GM12878 (cell line): ENCODE measurements around the gene PKM. TPM values are rescaled to one million over a fixed set of nuclear protein-coding genes. Genes with fewer than 3 reads are reported as not detected.

ENCODE experiments used
- ASH2L ChIP-seq: fragments of 300-600, 200-600 bp; sonication (generic); IDR thresholded peaks from 2 replicates; pipeline ENCODE4 v1.6.1; 2017; ENCODE audit warnings: low read depth, mild to moderate bottlenecking, borderline replicate concordance
- ATF7 ChIP-seq: fragments of 450-650 bp; IDR thresholded peaks from 2 replicates; pipeline ENCODE4 v1.6.1; 2016; ENCODE audit warnings: low read depth, mild to moderate bottlenecking
- EZH2 ChIP-seq: IDR thresholded peaks from 2 replicates; pipeline ENCODE4 v1.6.1; 2012; ENCODE audit warnings: low read depth, mild to moderate bottlenecking, control low read depth, inconsistent platforms, low read length, borderline replicate concordance; ENCODE audit not compliant: control insufficient read depth
- MYC ChIP-seq: IDR thresholded peaks from 2 replicates; pipeline ENCODE4 v1.6.1; 2011; ENCODE audit warnings: mild to moderate bottlenecking, low read length, moderate library complexity, inconsistent platforms; ENCODE audit not compliant: insufficient read depth, insufficient replicate concordance, insufficient read length, severe bottlenecking
- NFYA ChIP-seq: IDR thresholded peaks from 2 replicates; pipeline ENCODE4 v1.6.1; 2011; ENCODE audit warnings: low read depth, mild to moderate bottlenecking, low read length, improper control_type of control experiment, borderline replicate concordance
- WRNIP1 ChIP-seq: IDR thresholded peaks from 2 replicates; pipeline ENCODE4 v1.6.1; 2011; ENCODE audit warnings: low read depth, low read length, improper control_type of control experiment, borderline replicate concordance
- YBX1 ChIP-seq: fragments of 450-650 bp; IDR thresholded peaks from 2 replicates; pipeline ENCODE4 v1.6.1; 2016; ENCODE audit warnings: antibody characterized with exemption
- polyA plus RNA-seq, 11 experiments: library from polyadenylated mRNA; depleted of rRNA in 4 of 11; unstranded in 6 of 11; stranded (reverse) in 5 of 11; fragments of >200 nt; fragmentation: Nextera tagmentation in 4 of 11; fragmentation: Illumina TruSeq in 1 of 11; extraction: Ambion mirVana in 4 of 11; extraction: Trizol in 1 of 11; gene quantifications; 1 replicate in 1 of 11; 2 replicates in 10 of 11; pipeline versions ENCODE4 v1.2.1 to v1.2.3, GENCODE V29; 2011 to 2016; ENCODE audit warnings: inconsistent platforms in 2 of 11, missing spikeins in 2 of 11, low read depth in 1 of 11
- total RNA-seq, 4 experiments: library from RNA; depleted of rRNA in 3 of 4; stranded (reverse); fragments of >200 nt in 3 of 4; fragmentation: Illumina TruSeq in 1 of 4; extraction: Trizol in 1 of 4; gene quantifications; 2 replicates each; pipeline versions ENCODE4 v1.2.1 to v1.2.3, GENCODE V29; 2013 to 2021
- TF ChIP-seq, protein P1 (sequence below): IDR thresholded peaks from 2 replicates; pipeline ENCODE4 v1.6.1; 2012; ENCODE audit warnings: improper control_type of control experiment, low read depth, low read length; ENCODE audit not compliant: insufficient replicate concordance
- TF ChIP-seq, protein P2 (sequence below): IDR thresholded peaks from 2 replicates; pipeline ENCODE4 v1.6.1; 2012; ENCODE audit warnings: mild to moderate bottlenecking, low read depth, low read length
- TF ChIP-seq, protein P3 (sequence below): fragments of 450-650 bp; IDR thresholded peaks from 2 replicates; pipeline ENCODE4 v1.6.1; 2016; ENCODE audit warnings: mild to moderate bottlenecking, moderate library complexity, borderline replicate concordance
- TF ChIP-seq, protein P4 (sequence below): fragments of 450-650 bp; formaldehyde crosslinking; IDR thresholded peaks from 2 replicates; pipeline ENCODE4 v1.4.0; 2022; ENCODE audit warnings: mild to moderate bottlenecking, moderate library complexity

Gene PKM
- total and polyA plus RNA-seq, 10 of the 15 experiments (the other 5 are each of a cell fraction or from before 2014, with no cell fraction given), result 491 to 2,011 (median 1,433) TPM

DNA sequence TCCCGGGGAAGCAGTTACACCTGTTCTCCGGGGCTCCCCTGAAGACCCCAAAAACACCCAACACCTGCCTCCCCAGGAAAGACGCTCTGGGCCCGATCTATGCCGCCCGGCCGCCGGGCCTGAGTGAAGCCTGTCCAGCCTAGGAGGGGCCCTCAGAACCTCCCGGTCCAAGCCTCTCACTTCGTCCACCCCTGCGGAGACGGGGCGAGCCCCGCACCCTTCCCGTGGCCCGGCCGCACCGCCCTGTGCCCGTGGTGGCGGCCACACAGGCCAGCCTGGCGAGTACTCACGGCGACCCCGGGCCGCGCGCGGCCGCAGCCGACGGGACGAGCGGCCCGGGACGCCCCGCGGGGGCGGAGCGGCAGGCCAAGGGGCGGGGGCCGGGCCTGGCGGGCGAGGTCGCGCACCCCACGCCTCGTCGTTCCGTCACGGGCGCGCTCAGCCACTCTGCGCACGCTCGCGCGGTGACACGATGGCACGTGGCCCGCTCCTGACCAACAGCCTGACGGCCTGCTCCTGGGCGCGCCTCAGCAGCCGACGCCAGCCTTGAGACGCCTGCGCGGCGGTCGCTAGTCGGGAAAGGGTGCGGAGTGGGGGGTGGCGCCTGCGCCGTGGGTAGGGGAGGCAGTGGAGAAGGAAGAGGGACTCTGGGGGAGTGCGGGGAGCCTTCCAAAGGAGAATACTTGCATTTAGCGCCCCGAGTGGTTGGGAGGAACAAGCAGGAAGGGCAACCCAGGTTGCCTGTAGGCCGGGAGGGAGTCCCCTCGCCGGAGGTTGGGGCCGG lies 41.4 kb upstream of the PKM start, which contains the start of gene PARP6 (continued):
- TF ChIP-seq ASH2L, result 0 out of 2 replicates have a peak, but pooled peaks have one; percentile 37
- TF ChIP-seq, protein P1, sequence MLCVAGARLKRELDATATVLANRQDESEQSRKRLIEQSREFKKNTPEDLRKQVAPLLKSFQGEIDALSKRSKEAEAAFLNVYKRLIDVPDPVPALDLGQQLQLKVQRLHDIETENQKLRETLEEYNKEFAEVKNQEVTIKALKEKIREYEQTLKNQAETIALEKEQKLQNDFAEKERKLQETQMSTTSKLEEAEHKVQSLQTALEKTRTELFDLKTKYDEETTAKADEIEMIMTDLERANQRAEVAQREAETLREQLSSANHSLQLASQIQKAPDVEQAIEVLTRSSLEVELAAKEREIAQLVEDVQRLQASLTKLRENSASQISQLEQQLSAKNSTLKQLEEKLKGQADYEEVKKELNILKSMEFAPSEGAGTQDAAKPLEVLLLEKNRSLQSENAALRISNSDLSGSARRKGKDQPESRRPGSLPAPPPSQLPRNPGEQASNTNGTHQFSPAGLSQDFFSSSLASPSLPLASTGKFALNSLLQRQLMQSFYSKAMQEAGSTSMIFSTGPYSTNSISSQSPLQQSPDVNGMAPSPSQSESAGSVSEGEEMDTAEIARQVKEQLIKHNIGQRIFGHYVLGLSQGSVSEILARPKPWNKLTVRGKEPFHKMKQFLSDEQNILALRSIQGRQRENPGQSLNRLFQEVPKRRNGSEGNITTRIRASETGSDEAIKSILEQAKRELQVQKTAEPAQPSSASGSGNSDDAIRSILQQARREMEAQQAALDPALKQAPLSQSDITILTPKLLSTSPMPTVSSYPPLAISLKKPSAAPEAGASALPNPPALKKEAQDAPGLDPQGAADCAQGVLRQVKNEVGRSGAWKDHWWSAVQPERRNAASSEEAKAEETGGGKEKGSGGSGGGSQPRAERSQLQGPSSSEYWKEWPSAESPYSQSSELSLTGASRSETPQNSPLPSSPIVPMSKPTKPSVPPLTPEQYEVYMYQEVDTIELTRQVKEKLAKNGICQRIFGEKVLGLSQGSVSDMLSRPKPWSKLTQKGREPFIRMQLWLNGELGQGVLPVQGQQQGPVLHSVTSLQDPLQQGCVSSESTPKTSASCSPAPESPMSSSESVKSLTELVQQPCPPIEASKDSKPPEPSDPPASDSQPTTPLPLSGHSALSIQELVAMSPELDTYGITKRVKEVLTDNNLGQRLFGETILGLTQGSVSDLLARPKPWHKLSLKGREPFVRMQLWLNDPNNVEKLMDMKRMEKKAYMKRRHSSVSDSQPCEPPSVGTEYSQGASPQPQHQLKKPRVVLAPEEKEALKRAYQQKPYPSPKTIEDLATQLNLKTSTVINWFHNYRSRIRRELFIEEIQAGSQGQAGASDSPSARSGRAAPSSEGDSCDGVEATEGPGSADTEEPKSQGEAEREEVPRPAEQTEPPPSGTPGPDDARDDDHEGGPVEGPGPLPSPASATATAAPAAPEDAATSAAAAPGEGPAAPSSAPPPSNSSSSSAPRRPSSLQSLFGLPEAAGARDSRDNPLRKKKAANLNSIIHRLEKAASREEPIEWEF, result no peak
- no peak for TF ChIP-seq YBX1
- TF ChIP-seq, protein P2, sequence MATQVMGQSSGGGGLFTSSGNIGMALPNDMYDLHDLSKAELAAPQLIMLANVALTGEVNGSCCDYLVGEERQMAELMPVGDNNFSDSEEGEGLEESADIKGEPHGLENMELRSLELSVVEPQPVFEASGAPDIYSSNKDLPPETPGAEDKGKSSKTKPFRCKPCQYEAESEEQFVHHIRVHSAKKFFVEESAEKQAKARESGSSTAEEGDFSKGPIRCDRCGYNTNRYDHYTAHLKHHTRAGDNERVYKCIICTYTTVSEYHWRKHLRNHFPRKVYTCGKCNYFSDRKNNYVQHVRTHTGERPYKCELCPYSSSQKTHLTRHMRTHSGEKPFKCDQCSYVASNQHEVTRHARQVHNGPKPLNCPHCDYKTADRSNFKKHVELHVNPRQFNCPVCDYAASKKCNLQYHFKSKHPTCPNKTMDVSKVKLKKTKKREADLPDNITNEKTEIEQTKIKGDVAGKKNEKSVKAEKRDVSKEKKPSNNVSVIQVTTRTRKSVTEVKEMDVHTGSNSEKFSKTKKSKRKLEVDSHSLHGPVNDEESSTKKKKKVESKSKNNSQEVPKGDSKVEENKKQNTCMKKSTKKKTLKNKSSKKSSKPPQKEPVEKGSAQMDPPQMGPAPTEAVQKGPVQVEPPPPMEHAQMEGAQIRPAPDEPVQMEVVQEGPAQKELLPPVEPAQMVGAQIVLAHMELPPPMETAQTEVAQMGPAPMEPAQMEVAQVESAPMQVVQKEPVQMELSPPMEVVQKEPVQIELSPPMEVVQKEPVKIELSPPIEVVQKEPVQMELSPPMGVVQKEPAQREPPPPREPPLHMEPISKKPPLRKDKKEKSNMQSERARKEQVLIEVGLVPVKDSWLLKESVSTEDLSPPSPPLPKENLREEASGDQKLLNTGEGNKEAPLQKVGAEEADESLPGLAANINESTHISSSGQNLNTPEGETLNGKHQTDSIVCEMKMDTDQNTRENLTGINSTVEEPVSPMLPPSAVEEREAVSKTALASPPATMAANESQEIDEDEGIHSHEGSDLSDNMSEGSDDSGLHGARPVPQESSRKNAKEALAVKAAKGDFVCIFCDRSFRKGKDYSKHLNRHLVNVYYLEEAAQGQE, result no peak
- TF ChIP-seq NFYA, result no peak
- TF ChIP-seq MYC, result no peak
- no peak for TF ChIP-seq ATF7
- TF ChIP-seq, protein P3, sequence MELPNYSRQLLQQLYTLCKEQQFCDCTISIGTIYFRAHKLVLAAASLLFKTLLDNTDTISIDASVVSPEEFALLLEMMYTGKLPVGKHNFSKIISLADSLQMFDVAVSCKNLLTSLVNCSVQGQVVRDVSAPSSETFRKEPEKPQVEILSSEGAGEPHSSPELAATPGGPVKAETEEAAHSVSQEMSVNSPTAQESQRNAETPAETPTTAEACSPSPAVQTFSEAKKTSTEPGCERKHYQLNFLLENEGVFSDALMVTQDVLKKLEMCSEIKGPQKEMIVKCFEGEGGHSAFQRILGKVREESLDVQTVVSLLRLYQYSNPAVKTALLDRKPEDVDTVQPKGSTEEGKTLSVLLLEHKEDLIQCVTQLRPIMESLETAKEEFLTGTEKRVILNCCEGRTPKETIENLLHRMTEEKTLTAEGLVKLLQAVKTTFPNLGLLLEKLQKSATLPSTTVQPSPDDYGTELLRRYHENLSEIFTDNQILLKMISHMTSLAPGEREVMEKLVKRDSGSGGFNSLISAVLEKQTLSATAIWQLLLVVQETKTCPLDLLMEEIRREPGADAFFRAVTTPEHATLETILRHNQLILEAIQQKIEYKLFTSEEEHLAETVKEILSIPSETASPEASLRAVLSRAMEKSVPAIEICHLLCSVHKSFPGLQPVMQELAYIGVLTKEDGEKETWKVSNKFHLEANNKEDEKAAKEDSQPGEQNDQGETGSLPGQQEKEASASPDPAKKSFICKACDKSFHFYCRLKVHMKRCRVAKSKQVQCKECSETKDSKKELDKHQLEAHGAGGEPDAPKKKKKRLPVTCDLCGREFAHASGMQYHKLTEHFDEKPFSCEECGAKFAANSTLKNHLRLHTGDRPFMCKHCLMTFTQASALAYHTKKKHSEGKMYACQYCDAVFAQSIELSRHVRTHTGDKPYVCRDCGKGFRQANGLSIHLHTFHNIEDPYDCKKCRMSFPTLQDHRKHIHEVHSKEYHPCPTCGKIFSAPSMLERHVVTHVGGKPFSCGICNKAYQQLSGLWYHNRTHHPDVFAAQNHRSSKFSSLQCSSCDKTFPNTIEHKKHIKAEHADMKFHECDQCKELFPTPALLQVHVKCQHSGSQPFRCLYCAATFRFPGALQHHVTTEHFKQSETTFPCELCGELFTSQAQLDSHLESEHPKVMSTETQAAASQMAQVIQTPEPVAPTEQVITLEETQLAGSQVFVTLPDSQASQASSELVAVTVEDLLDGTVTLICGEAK, result no peak
- no peak for TF ChIP-seq WRNIP1
- no peak for TF ChIP-seq EZH2
- TF ChIP-seq, protein P4, sequence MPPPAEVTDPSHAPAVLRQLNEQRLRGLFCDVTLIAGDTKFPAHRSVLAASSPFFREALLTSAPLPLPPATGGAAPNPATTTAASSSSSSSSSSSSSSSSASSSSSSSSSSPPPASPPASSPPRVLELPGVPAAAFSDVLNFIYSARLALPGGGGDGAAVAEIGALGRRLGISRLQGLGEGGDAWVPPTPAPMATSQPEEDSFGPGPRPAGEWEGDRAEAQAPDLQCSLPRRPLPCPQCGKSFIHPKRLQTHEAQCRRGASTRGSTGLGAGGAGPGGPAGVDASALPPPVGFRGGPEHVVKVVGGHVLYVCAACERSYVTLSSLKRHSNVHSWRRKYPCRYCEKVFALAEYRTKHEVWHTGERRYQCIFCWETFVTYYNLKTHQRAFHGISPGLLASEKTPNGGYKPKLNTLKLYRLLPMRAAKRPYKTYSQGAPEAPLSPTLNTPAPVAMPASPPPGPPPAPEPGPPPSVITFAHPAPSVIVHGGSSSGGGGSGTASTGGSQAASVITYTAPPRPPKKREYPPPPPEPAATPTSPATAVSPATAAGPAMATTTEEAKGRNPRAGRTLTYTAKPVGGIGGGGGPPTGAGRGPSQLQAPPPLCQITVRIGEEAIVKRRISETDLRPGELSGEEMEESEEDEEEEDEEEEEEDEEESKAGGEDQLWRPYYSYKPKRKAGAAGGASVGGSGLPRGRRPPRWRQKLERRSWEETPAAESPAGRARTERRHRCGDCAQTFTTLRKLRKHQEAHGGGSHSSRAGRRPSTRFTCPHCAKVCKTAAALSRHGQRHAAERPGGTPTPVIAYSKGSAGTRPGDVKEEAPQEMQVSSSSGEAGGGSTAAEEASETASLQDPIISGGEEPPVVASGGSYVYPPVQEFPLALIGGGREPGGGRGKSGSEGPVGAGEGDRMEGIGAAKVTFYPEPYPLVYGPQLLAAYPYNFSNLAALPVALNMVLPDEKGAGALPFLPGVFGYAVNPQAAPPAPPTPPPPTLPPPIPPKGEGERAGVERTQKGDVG (CRISPR knock-in tag), result no peak
